Right hindlimb (tissue), 1 donor: ENCODE data around the gene CDH12.
"Not testable (repeated sequence)": the region's sequence is repeated elsewhere in the genome, so short reads cannot be mapped to it uniquely, and the experiment has no call there.

ENCODE experiments used
- DNase-seq: peaks from one replicate; pipeline ENCODE4 v3.0.0-alpha.2; 2018

CDH12 gene

GRCh38 chr5:22852807-22853660 is at the start of gene CDH12:
TSS of gene CDH12 (minus strand) at chr5:22853344.
- peak; percentile 36 for DNase-seq

GRCh38 chr5:22901885-22902284 is 48.7 kb upstream of the CDH12 start:
- DNase-seq: no peak

- no peak for DNase-seq
Observed at GRCh38 chr5:22900801-22901310, 47.7 kb upstream of the CDH12 start.

GRCh38 chr5:22899341-22899740 is 46.2 kb upstream of the CDH12 start:
- no peak for DNase-seq

GRCh38 chr5:22896152-22896551 is 43.0 kb upstream of the CDH12 start:
- DNase-seq: no peak

- no peak for DNase-seq
Observed at GRCh38 chr5:22892441-22892840, 39.3 kb upstream of the CDH12 start.

GRCh38 chr5:22889720-22890119 is 36.6 kb upstream of the CDH12 start:
- no peak for DNase-seq

- no peak for DNase-seq
Observed at GRCh38 chr5:22887566-22887965, 34.4 kb upstream of the CDH12 start.

GRCh38 chr5:22858911-22859310 is 5.8 kb upstream of the CDH12 start:
- DNase-seq: not testable (repeated sequence)

GRCh38 chr5:22855824-22856223 is 2.7 kb upstream of the CDH12 start:
- DNase-seq: no peak

- DNase-seq: no peak
Observed at GRCh38 chr5:22850981-22851380, 2.2 kb downstream of the CDH12 start.

- no peak for DNase-seq
Observed at GRCh38 chr5:22846693-22847092, 6.5 kb downstream of the CDH12 start.

GRCh38 chr5:22844636-22845035 is 8.5 kb downstream of the CDH12 start:
- no peak for DNase-seq

GRCh38 chr5:22844155-22844554 is 9.0 kb downstream of the CDH12 start:
- DNase-seq: no peak

- no peak for DNase-seq
Observed at GRCh38 chr5:22842574-22842973, 10.6 kb downstream of the CDH12 start.

- DNase-seq: no peak
Observed at GRCh38 chr5:22837803-22838202, 15.3 kb downstream of the CDH12 start.

- no peak for DNase-seq
Observed at GRCh38 chr5:22835686-22836085, 17.5 kb downstream of the CDH12 start.

GRCh38 chr5:22793463-22793862 is 59.7 kb downstream of the CDH12 start:
- no peak for DNase-seq

GRCh38 chr5:22787807-22788206 is 65.3 kb downstream of the CDH12 start:
- DNase-seq: no peak

- DNase-seq: no peak
Observed at GRCh38 chr5:22787398-22787797, 65.7 kb downstream of the CDH12 start.

- no peak for DNase-seq
Observed at GRCh38 chr5:22780756-22781155, 72.4 kb downstream of the CDH12 start.

GRCh38 chr5:22779499-22779898 is 73.6 kb downstream of the CDH12 start:
- DNase-seq: no peak

- DNase-seq: no peak
Observed at GRCh38 chr5:22776285-22776684, 76.9 kb downstream of the CDH12 start.

GRCh38 chr5:22774214-22774613 is 78.9 kb downstream of the CDH12 start:
- DNase-seq: not testable (repeated sequence)

- no peak for DNase-seq
Observed at GRCh38 chr5:22764736-22765135, 88.4 kb downstream of the CDH12 start.
